HepG2 (cell line): Measurements from ENCODE around the gene ZFHX3.

Experiments
- KAT2B ChIP-seq: fragments of 150-350 bp; IDR thresholded peaks from 2 replicates; pipeline ENCODE4 v1.6.1; 2014; ENCODE audit warnings: low read depth, low read length, borderline replicate concordance
- MAZ ChIP-seq, 2 experiments: sonication (generic) in 1 of 2; formaldehyde crosslinking in 1 of 2; IDR thresholded peaks; 2 replicates each; pipeline versions ENCODE4 v1.5.0 to v1.6.1; 2012 to 2020; ENCODE audit warnings: low read depth in 2 of 2, mild to moderate bottlenecking in 2 of 2, borderline replicate concordance in 1 of 2, improper control_type of control experiment in 1 of 2, low read length in 1 of 2, missing genetic modification reagents in 1 of 2, moderate library complexity in 1 of 2
- TCF12 ChIP-seq, 2 experiments: fragments of 450-650 bp in 1 of 2; sonication (generic) in 1 of 2; formaldehyde crosslinking in 1 of 2; IDR thresholded peaks; 2 replicates each; pipeline versions ENCODE4 v1.6.1 to v1.8.0; 2017 to 2022; ENCODE audit warnings: antibody characterized with exemption in 1 of 2, mild to moderate bottlenecking in 1 of 2, missing genetic modification reagents in 1 of 2, moderate library complexity in 1 of 2
- TF ChIP-seq, protein P1 (sequence below): sonication (generic); formaldehyde crosslinking; IDR thresholded peaks from 2 replicates; pipeline ENCODE4 v1.5.0; 2020; ENCODE audit warnings: mild to moderate bottlenecking, missing genetic modification reagents, moderate library complexity

GRCh38 chr16:72927199-72928089 is 120.5 kb downstream of the ZFHX3 start:
- TF ChIP-seq KAT2B (no peak), TCF12 (IDR thresholded peaks at IDR 0.05) (no peak), TCF12 (CRISPR knock-in tag; IDR thresholded peaks at IDR 0.05) (no peak), MAZ (IDR thresholded peaks at IDR 0.05; ENCODE audit: borderline replicate concordance, low read depth, low read length) (peak; percentile 63; the same call in 1 of the 2 replicates), MAZ (CRISPR knock-in tag; IDR thresholded peaks at IDR 0.05; ENCODE audit: low read depth) (no peak)
- TF ChIP-seq, protein P1, sequence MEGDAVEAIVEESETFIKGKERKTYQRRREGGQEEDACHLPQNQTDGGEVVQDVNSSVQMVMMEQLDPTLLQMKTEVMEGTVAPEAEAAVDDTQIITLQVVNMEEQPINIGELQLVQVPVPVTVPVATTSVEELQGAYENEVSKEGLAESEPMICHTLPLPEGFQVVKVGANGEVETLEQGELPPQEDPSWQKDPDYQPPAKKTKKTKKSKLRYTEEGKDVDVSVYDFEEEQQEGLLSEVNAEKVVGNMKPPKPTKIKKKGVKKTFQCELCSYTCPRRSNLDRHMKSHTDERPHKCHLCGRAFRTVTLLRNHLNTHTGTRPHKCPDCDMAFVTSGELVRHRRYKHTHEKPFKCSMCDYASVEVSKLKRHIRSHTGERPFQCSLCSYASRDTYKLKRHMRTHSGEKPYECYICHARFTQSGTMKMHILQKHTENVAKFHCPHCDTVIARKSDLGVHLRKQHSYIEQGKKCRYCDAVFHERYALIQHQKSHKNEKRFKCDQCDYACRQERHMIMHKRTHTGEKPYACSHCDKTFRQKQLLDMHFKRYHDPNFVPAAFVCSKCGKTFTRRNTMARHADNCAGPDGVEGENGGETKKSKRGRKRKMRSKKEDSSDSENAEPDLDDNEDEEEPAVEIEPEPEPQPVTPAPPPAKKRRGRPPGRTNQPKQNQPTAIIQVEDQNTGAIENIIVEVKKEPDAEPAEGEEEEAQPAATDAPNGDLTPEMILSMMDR (CRISPR knock-in tag) = peak; percentile 40
